ENCODE results near the gene RBBP4. TPM values are rescaled to one million over a fixed set of nuclear protein-coding genes. Genes with fewer than 3 reads are reported as not detected.

RBBP4 gene
- total and polyA plus RNA-seq, 2 donors (not counting 1 experiment from before 2014, with no cell fraction given) = 69.9 to 204 TPM

GRCh38 chr1:32703479-32704291 is 52.7 kb downstream of the RBBP4 start:
- TF ChIP-seq EZH2 (IDR thresholded peaks at IDR 0.05; ENCODE audit: borderline replicate concordance, insufficient read depth, low read depth, low read length, poor library complexity, severe bottlenecking) = no peak
- TF ChIP-seq CTCF (IDR thresholded peaks at IDR 0.05) = no peak
- peak overlapping the region; percentile 52 for H3K4me3 Mint-ChIP-seq
- peaks cover 18% of the 10 kb centered on the region for H3K4me1 Mint-ChIP-seq
- H3K9me3 Mint-ChIP-seq (ENCODE audit: insufficient read depth) = no peaks in the 10 kb centered on the region
- DNase-seq = no peak
- H3K4me1 ChIP-seq (ENCODE audit: control insufficient read depth in 2 of 2, insufficient read depth in 2 of 2, low read length in 2 of 2) = peaks cover 13 to 19% of the 10 kb centered on the region in 2 donors
- ATAC-seq (ENCODE audit: low read depth) = no peak
- peak overlapping the region in 2 of 5 experiments; percentile 34 to 69 for H3K4me3 ChIP-seq (ENCODE audit: control extremely low read depth in 1 of 5, extremely low read depth in 1 of 5, insufficient read depth in 1 of 5, low read depth in 2 of 5, low read length in 4 of 5)
- no peaks in the 10 kb centered on the region for H3K79me2 ChIP-seq (ENCODE audit: control insufficient read depth, insufficient read depth, low read length)
- H3K27me3 ChIP-seq (replicated peaks in 1 of 4; ENCODE audit: control extremely low read depth in 1 of 4, control insufficient read depth in 3 of 4, insufficient read depth in 4 of 4, low read length in 3 of 4) = peaks cover 0 to 38% (median 18%) of the 10 kb centered on the region in 4 experiments
- intact Hi-C loops (cut with micrococcal nuclease) = no loop called here
- no peaks in the 10 kb centered on the region for H3K9me3 ChIP-seq (ENCODE audit: control extremely low read depth in 1 of 3, control insufficient read depth in 2 of 3, insufficient read depth in 1 of 3, low read length in 2 of 3)
- H3K9ac ChIP-seq (ENCODE audit: low read length) = peak overlapping the region; percentile 60
- 78% methylated on average over 16 of the region's 18 CpGs for WGBS (ENCODE audit: insufficient coverage)
- H3K27me3 Mint-ChIP-seq = peaks cover 35% of the 10 kb centered on the region
- no peak overlapping the region for H3K27ac ChIP-seq (ENCODE audit: low read length in 2 of 2)
- H3K4me2 ChIP-seq (replicated peaks; ENCODE audit: low read depth, low read length, poor library complexity, severe bottlenecking) = peak overlapping the region; percentile 92
- ChIA-PET CTCF (interaction anchor here (0.6 kb wide), 1 partner anchor 92 kb away, joined by 3 read pairs; no protein-coding TSS in a partner anchor), POLR2A (no interaction called here)
- no peaks in the 10 kb centered on the region for H4K20me1 ChIP-seq (ENCODE audit: control insufficient read depth, insufficient read depth, low read length, poor library complexity, severe bottlenecking)
- H3K27ac Mint-ChIP-seq = no peak overlapping the region
- peak overlapping the region; percentile 60 for H2AFZ ChIP-seq (ENCODE audit: insufficient read depth, low read depth, low read length, poor library complexity, severe bottlenecking)
- H3K36me3 ChIP-seq (replicated peaks in 1 of 2; ENCODE audit: control extremely low read depth in 1 of 2, control insufficient read depth in 1 of 2, extremely low read depth in 1 of 2, insufficient read depth in 2 of 2, low read length in 1 of 2) = no peaks in the 10 kb centered on the region

- no peak overlapping the region for H3K4me3 Mint-ChIP-seq
- Histone ChIP-seq H3K79me2 (ENCODE audit: control insufficient read depth, insufficient read depth, low read length) (no peaks in the 10 kb centered on the region), H3K4me2 (replicated peaks; ENCODE audit: low read depth, low read length, poor library complexity, severe bottlenecking) (no peak overlapping the region), H3K9ac (ENCODE audit: low read length) (no peak overlapping the region), H3K4me3 (ENCODE audit: control extremely low read depth in 1 of 5, extremely low read depth in 1 of 5, insufficient read depth in 1 of 5, low read depth in 2 of 5, low read length in 4 of 5) (no peak overlapping the region), H2AFZ (ENCODE audit: insufficient read depth, low read depth, low read length, poor library complexity, severe bottlenecking) (no peak overlapping the region), H3K9me3 (ENCODE audit: control extremely low read depth in 1 of 3, control insufficient read depth in 2 of 3, insufficient read depth in 1 of 3, low read length in 2 of 3) (no peaks in the 10 kb centered on the region), H3K36me3 (replicated peaks in 1 of 2; ENCODE audit: control extremely low read depth in 1 of 2, control insufficient read depth in 1 of 2, extremely low read depth in 1 of 2, insufficient read depth in 2 of 2, low read length in 1 of 2) (no peaks in the 10 kb centered on the region), H3K27ac (ENCODE audit: low read length in 2 of 2) (no peak overlapping the region), H4K20me1 (ENCODE audit: control insufficient read depth, insufficient read depth, low read length, poor library complexity, severe bottlenecking) (no peaks in the 10 kb centered on the region), H3K27me3 (replicated peaks in 1 of 4; ENCODE audit: control extremely low read depth in 1 of 4, control insufficient read depth in 3 of 4, insufficient read depth in 4 of 4, low read length in 3 of 4) (peaks cover 0 to 38% (median 18%) of the 10 kb centered on the region in 4 experiments), H3K4me1 (ENCODE audit: control insufficient read depth in 2 of 2, insufficient read depth in 2 of 2, low read length in 2 of 2) (peaks cover 13 to 19% of the 10 kb centered on the region in 2 donors)
- no peak for TF ChIP-seq EZH2 (IDR thresholded peaks at IDR 0.05; ENCODE audit: borderline replicate concordance, insufficient read depth, low read depth, low read length, poor library complexity, severe bottlenecking)
- whole genome bisulfite sequencing (ENCODE audit: insufficient coverage) = 85% methylated on average over 6 of the region's 7 CpGs
- ATAC-seq (ENCODE audit: low read depth) = no peak
- no peak for DNase-seq
- CTCF ChIA-PET = interaction anchor here (0.6 to 1.6 kb wide), 3 partner anchors 11 to 351 kb away, joined by 3 to 4 read pairs (median 3); no protein-coding TSS in a partner anchor
- POLR2A ChIA-PET = no interaction called here
- H3K4me1 Mint-ChIP-seq = peaks cover 16% of the 10 kb centered on the region
- H3K27me3 Mint-ChIP-seq = peaks cover 35% of the 10 kb centered on the region
- intact Hi-C loops (cut with micrococcal nuclease) = no loop called here
- no peak overlapping the region for H3K27ac Mint-ChIP-seq
- no peaks in the 10 kb centered on the region for H3K9me3 Mint-ChIP-seq (ENCODE audit: insufficient read depth)
Observed at GRCh38 chr1:32705516-32705915, 54.5 kb downstream of the RBBP4 start.

All from B cell (primary cell).